GM18505 (cell line): ENCODE measurements around the gene UBASH3A.
"Not testable (repeated sequence)": the region's sequence is repeated elsewhere in the genome, so short reads cannot be mapped to it uniquely, and the experiment has no call there.

Source experiments
- ATAC-seq: cut with Tn5 transposase; IDR thresholded peaks from one replicate; pipeline ENCODE4 v1.9.1; 2021; ENCODE audit not compliant: unreplicated experiment
- POLR2A ChIP-seq: IDR thresholded peaks from 4 replicates; pipeline ENCODE4 v1.6.1; 2011; ENCODE audit warnings: borderline replicate concordance; ENCODE audit not compliant: insufficient read depth, insufficient read length; ENCODE audit errors: extremely low read depth

The UBASH3A gene

DNA sequence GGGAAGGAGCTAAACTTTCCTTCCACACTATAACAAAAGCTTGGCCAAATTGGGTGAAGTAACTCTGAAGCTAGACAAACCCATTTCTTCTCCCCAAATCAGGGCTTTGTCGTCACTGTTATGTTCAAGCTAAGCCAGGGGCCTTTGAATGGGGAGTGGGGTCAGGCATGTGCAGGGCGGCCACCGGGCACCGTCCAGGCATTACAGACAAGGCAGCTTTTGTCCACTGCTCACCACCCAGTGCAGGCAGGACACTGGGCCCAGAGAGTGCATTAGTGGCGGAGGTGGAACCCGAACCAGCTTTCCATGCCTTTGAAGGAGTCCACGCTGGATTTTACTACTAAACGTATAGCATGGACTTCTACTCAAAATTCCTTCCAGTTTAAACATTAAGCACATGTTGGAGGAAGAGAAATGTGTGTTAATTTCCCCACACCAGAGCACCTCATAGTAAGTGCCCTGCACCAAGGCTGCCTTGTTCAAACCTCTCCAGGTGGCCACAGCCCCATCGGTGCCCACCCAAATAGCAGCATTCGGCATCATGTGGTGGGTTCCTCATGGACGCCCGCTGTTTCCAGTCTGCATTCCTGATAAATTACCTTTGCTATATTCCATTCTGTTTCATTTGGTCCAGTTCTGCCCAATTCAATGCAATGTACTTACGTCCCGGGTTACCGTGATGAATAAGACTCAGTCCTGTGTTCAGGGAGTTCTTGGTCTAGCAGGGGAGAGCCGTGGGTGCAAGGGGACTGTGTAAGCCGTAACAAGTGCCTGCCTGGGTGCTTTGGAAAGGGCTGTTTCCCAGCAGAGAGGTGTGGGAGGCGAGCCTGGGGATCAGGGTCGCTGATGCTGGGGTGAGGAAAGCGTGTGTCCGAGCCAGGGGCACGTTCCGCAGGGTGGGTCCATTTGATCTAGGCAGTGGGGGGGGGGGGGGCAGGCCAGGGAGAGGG, 1.6 kb downstream of the UBASH3A start:
- ATAC-seq = no peak
- no peak for TF ChIP-seq POLR2A

GRCh38 chr21:42406201-42406621, 2.5 kb downstream of the UBASH3A start:
- no peak for TF ChIP-seq POLR2A
- ATAC-seq = no peak

DNA sequence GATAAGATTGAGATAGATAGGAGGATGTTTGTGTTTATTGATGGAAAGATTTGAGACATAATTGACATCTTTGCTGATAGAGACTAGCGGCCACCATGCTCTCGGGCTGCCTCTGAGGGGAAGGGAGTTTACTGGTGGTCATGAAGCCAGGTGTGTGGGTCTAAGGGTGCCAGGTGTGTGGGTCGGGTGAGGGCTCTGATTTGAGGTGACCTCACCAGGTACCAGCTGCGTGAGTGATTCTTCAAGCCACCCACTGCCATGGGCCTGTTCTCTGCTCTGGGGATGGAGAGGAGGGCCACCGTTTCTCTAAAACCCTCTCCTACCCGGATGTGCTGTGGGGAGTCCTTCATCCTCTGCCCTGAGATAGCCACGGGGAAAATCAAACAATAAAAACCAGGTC, 3.2 kb downstream of the UBASH3A start:
- ATAC-seq = no peak
- no peak for TF ChIP-seq POLR2A

DNA sequence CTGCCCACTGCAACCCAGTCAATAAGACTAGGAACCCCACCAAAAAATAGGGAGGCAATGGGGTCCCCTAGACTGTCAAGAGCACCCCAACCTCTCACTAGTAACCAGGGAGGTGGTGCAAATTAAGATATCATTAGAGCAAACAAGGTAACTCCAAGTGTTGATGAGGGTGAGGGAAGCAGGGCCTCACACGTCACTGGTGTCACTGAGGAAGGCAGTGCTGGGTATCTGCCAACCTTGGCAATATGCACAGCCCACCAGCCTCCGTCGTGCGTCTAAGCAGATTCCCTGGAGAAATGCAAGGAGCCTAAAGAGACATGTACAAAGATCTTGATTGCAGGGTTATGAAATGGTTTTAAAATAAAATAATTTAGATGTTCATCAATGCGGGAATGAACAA, 3.8 kb downstream of the UBASH3A start:
- ATAC-seq = no peak
- TF ChIP-seq POLR2A = no peak

DNA sequence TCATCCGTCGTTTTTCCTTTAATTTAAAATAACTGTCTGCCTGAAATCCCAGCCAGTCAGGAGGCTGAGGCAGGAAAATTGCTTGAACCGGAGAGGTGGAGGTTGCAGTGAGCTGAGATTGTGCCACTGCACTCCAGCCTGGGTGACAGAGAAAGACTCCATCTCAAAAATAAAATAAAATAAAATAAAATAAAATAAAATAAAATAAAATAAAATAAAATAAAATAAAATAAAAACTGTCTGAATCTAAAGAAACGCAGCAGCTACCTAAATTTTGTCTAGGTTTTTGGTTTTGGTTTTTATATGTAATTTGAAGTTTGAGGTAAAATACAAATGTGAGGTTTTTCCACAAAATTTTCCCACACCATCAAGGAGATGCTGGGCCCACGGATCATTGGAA, 5.0 kb downstream of the UBASH3A start:
- ATAC-seq = not testable (repeated sequence)

GRCh38 chr21:42409366-42409765, 5.7 kb downstream of the UBASH3A start:
- TF ChIP-seq POLR2A = no peak
- ATAC-seq = no peak

- ATAC-seq = no peak
- TF ChIP-seq POLR2A = no peak
Measured at GRCh38 chr21:42411197-42411869, 7.6 kb downstream of the UBASH3A start.

DNA sequence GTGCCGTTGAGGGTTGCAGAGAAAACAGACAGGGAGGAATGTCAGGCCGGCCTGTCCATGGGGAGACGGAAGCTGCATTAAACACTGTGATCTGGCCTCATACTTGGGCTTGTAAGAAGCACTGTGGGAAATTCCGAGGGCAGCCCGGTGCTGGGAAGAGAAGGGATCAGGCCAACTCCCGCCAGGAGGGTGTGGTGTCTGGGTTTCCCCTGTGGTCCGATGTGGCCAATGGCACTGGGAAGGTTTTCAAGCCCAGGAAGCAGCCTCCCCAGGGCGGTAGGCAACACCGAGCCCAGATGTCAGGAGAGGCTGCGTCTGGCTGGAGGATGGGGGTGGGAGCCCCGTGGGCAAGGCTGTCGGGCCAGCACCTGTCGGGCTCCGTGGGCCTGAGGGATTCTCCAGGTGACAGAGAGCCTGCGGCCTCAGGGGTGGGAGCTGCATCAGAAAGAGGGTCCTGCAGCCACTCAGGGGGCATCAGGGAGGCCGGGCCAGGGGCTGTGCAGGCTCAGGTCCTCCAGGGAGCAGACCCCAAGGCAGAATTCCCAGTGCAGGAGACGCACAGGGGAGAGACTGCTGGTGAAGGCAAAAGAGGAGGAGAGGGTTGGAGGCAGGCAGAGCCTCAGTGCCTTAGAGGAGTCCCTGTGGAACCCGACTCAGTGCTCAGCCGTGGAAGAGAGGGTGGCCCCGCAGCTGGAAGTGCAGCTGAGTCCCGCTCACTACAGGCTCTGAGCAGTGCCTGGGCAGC, 8.4 kb downstream of the UBASH3A start:
- ATAC-seq = no peak
- TF ChIP-seq POLR2A = no peak

GRCh38 chr21:42412636-42412933, 8.9 kb downstream of the UBASH3A start:
- no peak for TF ChIP-seq POLR2A
- no peak for ATAC-seq

DNA sequence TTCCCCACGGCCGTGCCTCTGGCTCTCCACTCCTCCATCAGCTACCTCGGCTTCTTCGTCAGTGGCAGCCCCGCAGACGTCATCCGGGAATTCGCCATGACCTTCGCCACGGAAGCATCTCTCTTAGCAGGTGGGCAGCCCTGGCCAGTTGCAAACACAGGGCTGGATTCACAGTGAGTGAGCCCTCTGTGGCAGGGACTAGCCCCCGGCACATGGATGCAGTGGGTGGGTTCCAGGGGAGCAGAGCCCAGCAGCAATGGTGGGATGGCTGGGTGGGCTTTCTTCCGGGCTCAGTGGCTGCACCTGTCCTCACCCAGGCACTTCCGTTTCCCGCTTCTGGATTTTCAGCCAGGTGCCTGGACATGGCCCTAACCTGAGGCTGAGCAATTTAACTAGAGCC, 9.4 kb downstream of the UBASH3A start:
- no peak for ATAC-seq

DNA sequence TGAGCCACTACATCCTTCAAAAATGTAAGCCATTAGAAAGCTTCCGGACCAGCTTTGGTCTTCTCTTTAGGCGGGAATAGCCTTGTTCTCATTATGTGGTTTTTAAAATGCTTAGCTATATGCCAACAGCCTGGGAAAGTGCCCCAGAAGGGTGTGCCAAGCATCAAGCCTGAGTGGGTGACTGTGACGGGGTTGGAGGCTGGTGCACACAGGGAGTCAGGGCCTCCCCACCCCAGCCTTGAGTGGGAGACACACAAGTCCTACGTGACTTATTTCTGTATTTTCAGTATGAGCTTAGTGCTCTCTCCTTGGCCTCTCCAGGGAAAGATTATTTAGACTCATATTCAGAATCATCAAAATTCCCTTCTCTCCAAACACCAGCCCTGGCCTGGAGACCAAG, 9.8 kb downstream of the UBASH3A start:
- no peak for TF ChIP-seq POLR2A
- no peak for ATAC-seq

More for the DNA sequence above, 9.4 kb downstream of the UBASH3A start:
- no peak for TF ChIP-seq POLR2A

- no peak for TF ChIP-seq POLR2A
- no peak for ATAC-seq
Measured at GRCh38 chr21:42414066-42414465, 10.4 kb downstream of the UBASH3A start.

DNA sequence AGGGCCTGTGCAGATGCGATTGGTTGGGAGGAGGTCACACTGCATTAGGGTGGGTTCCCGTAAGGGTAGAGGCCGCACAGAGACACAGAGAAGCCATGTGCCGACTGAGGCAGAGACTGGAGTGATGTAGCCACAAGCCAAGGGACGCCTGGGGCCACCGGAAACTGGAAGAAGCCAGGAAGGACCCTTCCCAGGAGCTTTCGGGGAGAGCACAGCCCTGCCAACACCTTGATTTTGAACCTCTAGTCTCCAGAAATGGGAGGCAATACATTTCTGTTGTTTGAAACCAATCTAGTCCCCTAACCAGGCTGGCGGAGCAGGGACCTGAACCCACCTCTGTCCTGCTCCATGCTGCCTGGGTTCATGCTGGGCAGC, 10.8 kb downstream of the UBASH3A start:
- no peak for TF ChIP-seq POLR2A
- ATAC-seq = no peak
